ENCODE measurements around the gene CENPP.
"Not testable (repeated sequence)": the region's sequence is repeated elsewhere in the genome, so short reads cannot be mapped to it uniquely, and the experiment has no call there.

Gene CENPP

DNA sequence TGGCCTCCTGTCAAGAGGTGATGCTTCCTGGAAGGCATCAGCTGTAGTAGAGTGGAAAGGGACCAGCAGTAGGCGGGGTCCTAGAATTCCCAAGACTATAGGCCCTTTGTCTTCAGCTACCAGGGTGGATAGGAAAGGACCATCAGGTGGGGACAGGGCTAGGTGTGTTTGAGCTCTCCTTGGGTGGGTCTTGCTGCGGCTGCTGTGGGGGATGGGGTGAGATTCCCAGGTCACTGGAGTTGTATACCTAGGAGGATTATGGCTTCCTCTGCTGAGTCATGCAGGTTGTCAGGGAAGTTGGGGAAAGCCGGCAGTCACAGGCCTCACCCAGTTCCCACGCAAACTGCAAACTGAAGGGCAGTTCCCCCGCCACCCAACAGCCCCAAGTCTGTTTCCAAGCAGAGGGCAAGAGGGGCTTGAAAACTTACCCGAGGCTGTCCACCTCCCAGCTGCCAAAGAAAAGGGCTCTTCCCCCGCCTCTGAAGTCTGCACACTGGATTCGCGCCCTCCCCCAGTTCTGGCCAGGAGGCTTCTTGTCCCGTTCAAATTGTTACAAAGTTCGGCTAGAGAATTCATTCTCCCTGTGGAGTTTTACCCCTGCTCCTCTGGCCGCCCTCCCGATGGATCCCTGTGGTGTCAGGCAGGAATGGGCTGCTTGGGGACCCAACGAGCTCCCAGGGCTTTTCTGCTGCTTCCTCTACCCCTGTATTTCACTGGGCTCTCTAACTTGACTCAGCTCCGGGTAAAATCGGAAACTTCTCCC lies 233.0 kb downstream of the CENPP start:
- DNase-seq: no peak

DNA sequence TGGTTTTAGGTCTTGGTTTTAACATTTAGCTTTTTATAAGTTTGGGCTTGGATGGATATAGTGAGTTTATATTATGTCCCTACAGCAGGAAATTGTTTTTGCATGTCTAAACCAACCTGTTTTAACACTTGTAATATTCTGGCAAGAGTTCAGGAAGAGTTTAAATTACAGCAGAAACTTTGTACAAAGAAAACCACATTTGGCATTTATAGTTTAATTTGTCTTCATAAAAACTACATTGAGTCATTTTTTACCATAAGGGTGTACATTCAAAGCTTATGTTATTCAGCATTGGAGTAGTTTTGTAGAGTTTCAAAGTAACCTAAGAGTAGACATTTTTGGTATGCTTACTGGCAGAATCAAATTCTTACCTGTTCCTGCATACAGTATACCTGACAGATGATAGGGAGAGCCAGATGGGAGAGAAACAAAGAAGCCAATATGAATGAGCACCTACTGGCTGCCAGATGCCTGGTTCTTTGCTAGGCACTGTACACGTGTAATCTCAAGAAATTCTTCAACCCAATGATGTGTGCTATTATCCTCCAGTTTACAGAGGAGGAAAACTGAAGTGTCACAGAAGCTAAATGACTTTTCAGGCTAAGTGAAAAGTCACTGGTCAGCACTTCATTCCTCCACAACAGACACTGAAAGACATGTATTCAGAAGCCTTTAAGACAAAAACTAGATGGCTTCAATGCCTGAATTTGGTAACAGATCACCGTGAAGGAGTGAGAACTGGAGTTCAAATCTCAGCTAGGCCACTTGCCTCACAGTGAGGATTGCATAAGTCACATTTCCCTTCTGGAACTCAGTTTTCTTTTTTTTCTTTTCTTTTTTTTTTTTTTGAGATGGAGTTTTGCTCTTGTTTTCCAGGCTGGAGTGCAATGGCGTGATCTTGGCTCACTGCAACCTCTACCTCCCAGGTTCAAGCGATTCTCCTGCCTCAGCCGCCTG lies 235.9 kb downstream of the CENPP start:
- no peak for DNase-seq

DNA sequence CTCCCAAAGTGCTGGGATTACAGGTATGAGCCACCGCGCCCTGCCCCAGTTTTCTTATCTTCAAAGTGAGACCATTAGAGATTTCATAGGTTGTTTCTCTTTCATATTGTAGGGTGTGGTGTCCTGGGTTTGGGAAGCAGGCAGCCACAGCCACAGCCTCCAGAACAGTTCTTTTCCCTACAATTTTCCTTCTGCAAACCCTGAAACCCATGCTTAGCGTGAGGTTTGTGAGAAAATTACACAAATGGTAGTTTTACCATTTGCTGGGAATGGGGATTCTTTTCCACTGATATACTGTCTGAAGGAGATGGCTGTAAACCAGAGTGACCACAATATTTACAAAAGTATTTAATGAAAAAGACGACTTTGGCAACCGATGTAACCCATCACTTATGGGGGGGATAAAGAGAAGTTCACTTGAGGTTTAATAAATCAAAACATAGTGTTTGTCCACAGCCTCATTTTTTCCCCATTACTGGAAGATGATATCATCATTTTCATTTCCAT lies 236.8 kb downstream of the CENPP start:
- DNase-seq: no peak

DNA sequence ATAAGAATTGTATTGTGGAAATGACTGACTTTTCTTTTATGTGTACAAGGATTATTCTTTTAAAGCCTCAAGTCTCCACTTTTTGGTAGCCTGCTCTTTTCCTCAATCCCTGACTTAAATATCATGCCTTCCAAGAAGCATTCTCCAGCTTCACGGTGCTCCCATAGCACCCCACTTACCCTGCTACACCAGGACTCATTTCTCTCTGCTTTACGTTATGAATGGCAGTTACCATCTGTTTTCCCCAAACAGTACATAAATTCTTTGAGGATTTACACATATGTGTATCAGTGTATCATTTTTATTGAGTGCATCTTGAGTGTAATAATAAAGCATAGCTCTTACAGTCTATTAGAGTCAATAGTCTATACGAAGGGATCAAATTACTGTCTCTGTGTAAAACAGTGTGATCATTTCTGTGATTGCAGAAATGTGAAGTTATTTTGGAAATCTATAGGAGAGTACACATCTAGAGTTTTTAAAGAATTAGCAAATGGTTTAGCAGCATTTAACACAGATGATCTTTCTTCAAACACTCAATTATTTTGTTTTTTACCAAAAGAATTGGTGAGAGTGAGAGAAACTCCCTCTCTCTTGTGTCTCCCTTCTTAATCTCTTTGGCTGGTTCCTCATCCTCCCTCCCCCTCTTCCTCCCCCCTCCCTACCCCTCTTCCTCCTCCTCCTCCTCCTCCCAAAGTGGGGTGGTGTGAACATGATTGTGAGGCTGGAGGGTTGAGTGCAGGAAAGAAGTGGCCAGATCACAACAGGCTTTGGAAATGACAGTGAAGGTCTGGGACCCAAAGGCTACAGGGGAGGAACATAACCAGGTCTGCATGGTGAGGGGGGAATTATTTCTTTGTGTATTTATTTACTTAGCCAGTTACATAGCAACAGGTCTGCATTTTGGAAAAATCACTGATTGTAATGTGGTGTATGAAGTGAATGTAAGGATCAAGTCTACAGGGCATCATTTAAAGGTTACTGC lies 237.7 kb downstream of the CENPP start:
- DNase-seq: no peak

GRCh38 chr9:92564504-92564903 lies 238.8 kb downstream of the CENPP start:
- DNase-seq: no peak

GRCh38 chr9:92564982-92565381 lies 239.2 kb downstream of the CENPP start:
- DNase-seq: no peak

- DNase-seq: not testable (repeated sequence)
These were observed 246.1 kb downstream of the CENPP start for GRCh38 chr9:92571871-92572270.

- not testable (repeated sequence) for DNase-seq
These were observed 247.9 kb downstream of the CENPP start for GRCh38 chr9:92573612-92574011.

DNA sequence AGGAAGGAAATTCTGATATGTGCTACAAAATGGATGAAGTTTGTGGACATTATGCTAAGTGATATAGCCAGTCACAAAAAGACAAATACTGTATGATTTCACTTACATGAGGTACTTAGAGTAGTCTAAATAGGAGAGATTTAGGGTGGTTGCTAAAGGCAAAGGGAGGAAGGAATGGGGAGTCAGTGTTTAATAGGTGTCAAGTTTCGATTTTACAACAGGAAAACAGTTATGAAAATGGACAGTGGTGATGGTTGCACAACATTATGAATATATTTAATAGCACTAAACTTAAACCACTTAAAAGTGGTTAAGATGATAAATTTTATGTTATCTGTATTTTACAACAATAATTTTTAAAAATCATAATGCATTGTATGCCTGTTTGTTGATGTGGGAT lies 250.4 kb downstream of the CENPP start:
- DNase-seq: no peak

DNA sequence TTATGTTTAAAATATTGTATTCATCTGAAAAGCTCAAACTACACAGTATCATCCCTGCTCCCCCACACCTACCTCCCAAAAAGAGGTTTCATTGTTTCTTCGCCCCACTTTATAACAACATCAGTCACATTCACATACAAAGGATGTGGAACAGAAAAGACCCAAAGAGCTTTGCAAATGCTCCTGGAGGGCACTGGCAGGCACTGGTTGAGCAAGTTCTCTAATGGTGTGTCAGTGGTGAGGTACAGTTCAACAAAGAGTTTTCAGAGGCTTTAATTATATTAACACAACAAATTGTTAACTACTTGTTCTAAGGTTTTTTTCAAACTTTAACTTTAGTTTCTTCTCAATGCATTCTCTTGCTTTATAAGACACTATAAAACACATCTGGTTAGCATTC lies 264.2 kb downstream of the CENPP start:
- no peak for DNase-seq

GRCh38 chr9:92590377-92590776 lies 264.6 kb downstream of the CENPP start:
- no peak for DNase-seq

DNA sequence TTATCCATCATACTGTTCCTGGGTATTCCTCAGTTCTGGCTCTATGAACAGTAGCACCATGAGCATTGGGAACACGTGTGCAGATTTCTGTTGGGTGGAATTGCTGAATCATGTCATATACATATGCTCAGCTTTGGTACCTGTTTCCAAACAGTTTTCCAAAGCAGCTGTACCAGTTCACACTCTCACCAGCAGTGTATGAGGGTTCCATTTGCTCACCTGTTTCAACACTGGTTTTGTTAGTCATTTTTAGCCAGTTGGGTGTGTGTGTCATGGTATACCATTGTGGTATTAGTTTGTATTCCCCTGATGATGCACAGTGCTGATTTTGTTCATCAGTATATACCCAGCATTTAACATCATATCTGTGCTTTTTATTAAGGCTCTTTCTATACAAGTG lies 266.8 kb downstream of the CENPP start:
- DNase-seq: no peak

DNA sequence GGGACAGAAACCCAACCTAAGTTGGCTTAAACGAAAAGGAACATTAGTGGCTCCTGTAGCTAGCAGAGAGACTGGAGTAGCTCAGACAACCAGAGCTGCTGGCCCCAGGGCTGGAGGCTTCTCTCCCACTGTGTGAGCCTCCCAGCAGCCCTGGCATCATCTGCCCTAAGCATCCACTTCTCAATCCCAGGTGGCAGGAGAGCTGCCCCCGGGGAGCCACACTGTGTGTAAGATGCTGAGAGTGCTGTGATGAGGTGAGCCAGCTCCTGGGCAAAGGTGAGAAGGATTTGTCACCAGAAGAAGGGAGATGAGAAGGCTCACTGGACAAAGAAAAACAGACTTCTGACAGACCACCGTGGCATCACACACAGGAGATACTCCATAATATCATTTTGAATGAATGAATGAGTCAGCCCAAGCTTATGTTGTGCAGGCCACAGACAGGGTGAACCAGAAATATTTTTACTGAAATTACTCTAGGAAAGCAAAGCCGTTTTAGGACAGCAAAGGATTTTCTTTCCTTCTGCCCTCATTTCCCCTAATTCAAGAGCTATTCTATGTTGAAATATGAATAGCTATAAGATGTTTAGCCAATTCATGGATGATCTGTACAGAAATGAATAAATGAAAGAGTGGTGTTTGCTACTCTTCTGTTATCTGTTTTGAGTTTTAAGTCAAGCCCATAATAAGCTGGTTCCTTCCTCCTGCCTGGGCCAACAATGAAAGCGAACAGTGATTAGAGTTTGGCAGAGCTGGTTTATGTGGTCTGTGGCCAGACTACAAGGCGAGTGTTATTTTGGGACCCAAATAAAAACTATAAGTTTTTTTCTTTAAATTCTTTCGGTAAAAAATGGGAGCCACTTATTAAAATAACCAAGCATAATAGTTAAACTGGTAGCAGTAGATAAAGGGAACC lies 267.5 kb downstream of the CENPP start:
- no peak for DNase-seq

GRCh38 chr9:92595075-92595474 lies 269.3 kb downstream of the CENPP start:
- DNase-seq: not testable (repeated sequence)

DNA sequence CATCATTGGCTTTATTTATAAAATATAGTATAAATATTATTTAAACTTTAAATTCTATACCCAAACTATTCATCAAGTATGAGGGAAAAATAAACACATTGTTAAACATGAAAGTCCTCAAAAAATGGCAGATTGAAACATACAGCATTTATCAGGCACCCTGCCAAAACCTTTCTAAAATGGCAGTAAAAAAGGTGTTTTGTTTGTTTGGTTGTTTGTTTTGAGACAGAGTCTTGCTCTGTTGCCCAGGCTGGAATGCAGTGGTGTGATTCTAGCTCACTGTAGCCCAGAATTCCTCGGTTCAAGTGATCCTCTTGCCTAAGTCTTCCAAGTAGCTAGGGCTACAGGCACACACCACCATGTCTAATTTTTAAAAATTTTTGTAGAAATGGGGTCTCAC lies 270.2 kb downstream of the CENPP start:
- DNase-seq: no peak

DNA sequence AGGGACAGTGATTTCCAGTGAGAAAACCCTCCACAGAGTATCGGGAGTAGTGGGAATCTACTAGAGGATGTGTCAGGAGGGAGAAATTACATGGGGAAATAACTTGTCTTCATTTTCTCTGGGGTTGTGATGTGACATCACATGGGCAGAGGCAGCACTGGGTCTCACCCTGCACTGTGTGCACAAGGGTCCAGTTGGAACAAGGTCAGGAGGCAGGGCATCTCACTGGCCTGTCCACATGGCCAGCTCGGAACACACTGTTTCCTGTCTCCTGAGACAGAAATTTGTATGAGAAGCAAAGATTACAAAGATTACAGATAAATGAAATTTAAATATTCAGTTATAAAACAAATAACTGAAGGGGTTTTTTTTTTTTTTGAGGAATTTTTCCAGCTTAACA lies 272.6 kb downstream of the CENPP start:
- DNase-seq: no peak

DNA sequence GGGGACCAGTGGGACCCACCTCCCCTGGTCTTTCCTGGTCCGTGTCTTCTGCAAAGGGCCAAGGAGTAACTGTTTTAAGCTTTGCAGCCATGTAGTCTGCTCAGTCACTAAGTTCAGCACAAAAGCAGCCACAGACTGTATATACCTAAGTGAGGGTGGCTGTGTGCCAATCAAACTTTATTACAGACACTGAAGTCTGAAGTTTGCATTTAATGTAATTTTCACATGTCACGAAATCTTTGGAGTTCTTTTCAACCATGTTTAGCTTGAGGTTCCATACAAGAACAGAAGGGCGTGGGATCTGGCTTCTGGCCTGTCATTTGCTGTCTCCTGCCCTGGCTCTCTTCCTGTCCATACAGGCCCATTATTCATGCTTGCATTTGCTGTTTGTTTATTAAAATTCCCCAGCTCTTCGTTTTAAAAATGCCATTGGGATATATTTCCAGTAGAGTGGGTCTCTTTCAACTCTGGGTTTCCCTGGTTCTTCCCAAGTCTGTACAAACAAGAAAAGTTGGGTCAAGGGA lies 274.2 kb downstream of the CENPP start:
- DNase-seq: no peak

GRCh38 chr9:92600462-92601261 lies 274.9 kb downstream of the CENPP start:
- no peak for DNase-seq

- DNase-seq: no peak
These were observed 275.7 kb downstream of the CENPP start for GRCh38 chr9:92601451-92601850.

GRCh38 chr9:92602413-92602812 lies 276.7 kb downstream of the CENPP start:
- no peak for DNase-seq

Measured in NK-92 treated with Interleukin-12 subunit alpha and Interleukin-12 subunit beta, amount 100 ng/mL, for 24 hours (cell line).